SHP77 (cell line): ENCODE measurements around the gene ARHGEF17.

ENCODE experiments used
- DNase-seq, 2 experiments: peaks; one replicate each; lab custom pipeline; 2025; lab: John Stamatoyannopoulos, UW

Gene ARHGEF17

GRCh38 chr11:73395297-73396208, 87.5 kb downstream of the ARHGEF17 start:
- DNase-seq, result no peak

- no peak for DNase-seq
Observed at GRCh38 chr11:73396251-73396930, 88.3 kb downstream of the ARHGEF17 start.

- DNase-seq, result no peak
Observed at GRCh38 chr11:73396985-73397384, 88.9 kb downstream of the ARHGEF17 start.

- DNase-seq, result no peak
Observed at GRCh38 chr11:73397468-73398131, 89.5 kb downstream of the ARHGEF17 start.

GRCh38 chr11:73398132-73398526, 90.1 kb downstream of the ARHGEF17 start:
- no peak for DNase-seq

- no peak for DNase-seq
Observed at GRCh38 chr11:73398721-73399120, 90.6 kb downstream of the ARHGEF17 start.

GRCh38 chr11:73399159-73399590, 91.1 kb downstream of the ARHGEF17 start:
- DNase-seq, result no peak

GRCh38 chr11:73399636-73400035, 91.6 kb downstream of the ARHGEF17 start:
- DNase-seq, result no peak

GRCh38 chr11:73400293-73400692, 92.2 kb downstream of the ARHGEF17 start:
- no peak for DNase-seq

- no peak for DNase-seq
Observed at GRCh38 chr11:73401217-73401923, 93.3 kb downstream of the ARHGEF17 start.

GRCh38 chr11:73401924-73402833, 94.1 kb downstream of the ARHGEF17 start:
- no peak for DNase-seq

- DNase-seq, result peak in 1 of 2 experiments; percentile 35
Observed at GRCh38 chr11:73402834-73403185, 94.7 kb downstream of the ARHGEF17 start.

- no peak for DNase-seq
Observed at GRCh38 chr11:73403541-73403940, 95.5 kb downstream of the ARHGEF17 start.

- DNase-seq, result peak; percentile 31 to 52
Observed at GRCh38 chr11:73404048-73404447, 96.0 kb downstream of the ARHGEF17 start.

GRCh38 chr11:73404506-73405145, 96.5 kb downstream of the ARHGEF17 start:
- no peak for DNase-seq

GRCh38 chr11:73405146-73405510, 97.1 kb downstream of the ARHGEF17 start:
- DNase-seq, result no peak

GRCh38 chr11:73406131-73406530, 98.1 kb downstream of the ARHGEF17 start:
- no peak for DNase-seq

GRCh38 chr11:73406619-73407018, 98.5 kb downstream of the ARHGEF17 start:
- no peak for DNase-seq

- no peak for DNase-seq
Observed at GRCh38 chr11:73409431-73409830, 101.4 kb downstream of the ARHGEF17 start.

- no peak for DNase-seq
Observed at GRCh38 chr11:73410627-73411026, 102.6 kb downstream of the ARHGEF17 start.

- DNase-seq, result no peak
Observed at GRCh38 chr11:73411031-73411430, 103.0 kb downstream of the ARHGEF17 start.
